T-cell (primary cell): ENCODE measurements around the gene ADRA2B. TPM values are rescaled to one million over a fixed set of nuclear protein-coding genes. Genes with fewer than 3 reads are reported as not detected.

Experiments
- ATAC-seq, 4 experiments: fragments of 200-7000 bp in 3 of 4; fragments of 150-1000 bp in 1 of 4; cut with Tn5 transposase; replicated peaks in 1 of 4; 1 replicate in 3 of 4; 2 replicates in 1 of 4; pipeline ENCODE4 v1.10.0; 2021; ENCODE audit warnings: moderate library complexity in 3 of 4, mild to moderate bottlenecking in 2 of 4, moderate number of reproducible peaks in 1 of 4
- CTCF ChIA-PET, 2 donors: fragments of 300-600 bp; sonication (Branson Sonifier 250); formaldehyde crosslinking; loops; one replicate each; lab custom pipeline; 2022; ENCODE audit warnings: antibody characterized with exemption in 2 of 2; lab: Charles Lee
- POLR2A ChIA-PET, 2 donors: fragments of 300-600 bp; sonication (Branson Sonifier 250); formaldehyde crosslinking; loops; one replicate each; lab custom pipeline; 2022; ENCODE audit warnings: antibody characterized with exemption in 2 of 2; lab: Charles Lee
- DNase-seq, 35 experiments: peaks; one replicate each; pipeline versions ENCODE4 v3.0.0 to v3.0.0-alpha.2; 2013 to 2023
- H3K27ac ChIP-seq: one replicate; pipeline ENCODE4 v1.5.1; 2013; ENCODE audit warnings: low read length
- H3K27me3 ChIP-seq, 2 experiments: replicated peaks in 1 of 2; 1 replicate in 1 of 2; 2 replicates in 1 of 2; pipeline versions ENCODE4 v1.6.1 to v1.7.0; 2013; ENCODE audit warnings: low read length in 1 of 2, mixed read lengths in 1 of 2; ENCODE audit not compliant: control insufficient read depth in 2 of 2, insufficient read depth in 2 of 2; ENCODE audit errors: extremely low read depth in 1 of 2
- H3K36me3 ChIP-seq, 2 donors: 1 replicate in 1 of 2; 2 replicates in 1 of 2; pipeline versions ENCODE4 v1.6.1 to v1.7.0; 2013; ENCODE audit warnings: low read length in 1 of 2; ENCODE audit not compliant: control insufficient read depth in 2 of 2, insufficient read depth in 1 of 2; ENCODE audit errors: extremely low read depth in 1 of 2
- H3K4me1 ChIP-seq, 2 experiments: 1 replicate in 1 of 2; 2 replicates in 1 of 2; pipeline versions ENCODE4 v1.6.1 to v1.7.0; 2013; ENCODE audit warnings: low read length in 2 of 2, mixed read lengths in 1 of 2; ENCODE audit not compliant: insufficient read depth in 2 of 2, control insufficient read depth in 1 of 2; ENCODE audit errors: extremely low read depth in 1 of 2
- H3K4me3 ChIP-seq, 2 donors: 1 replicate in 1 of 2; 2 replicates in 1 of 2; pipeline versions ENCODE4 v1.5.1 to v1.7.0; 2013; ENCODE audit warnings: mild to moderate bottlenecking in 2 of 2, low read length in 1 of 2, moderate library complexity in 1 of 2; ENCODE audit not compliant: control insufficient read depth in 1 of 2; ENCODE audit errors: extremely low read depth in 1 of 2
- H3K9me3 ChIP-seq: 2 replicates; pipeline ENCODE4 v1.7.0; 2013
- H3K27ac Mint-ChIP-seq, 2 donors: one replicate each; pipeline ENCODE4 v1.8.0; 2020 to 2021; ENCODE audit warnings: mild to moderate bottlenecking in 2 of 2, mixed read lengths in 2 of 2
- H3K27me3 Mint-ChIP-seq, 2 donors: one replicate each; pipeline ENCODE4 v1.8.0; 2021 to 2022; ENCODE audit warnings: mixed read lengths in 2 of 2
- H3K36me3 Mint-ChIP-seq: one replicate; pipeline ENCODE4 v1.8.0; 2021; ENCODE audit warnings: mixed read lengths
- H3K4me1 Mint-ChIP-seq, 3 donors: one replicate each; pipeline ENCODE4 v1.8.0; 2020 to 2022; ENCODE audit warnings: mixed read lengths in 3 of 3, mild to moderate bottlenecking in 1 of 3
- H3K4me3 Mint-ChIP-seq, 3 donors: one replicate each; pipeline ENCODE4 v1.8.0; 2020 to 2022; ENCODE audit warnings: mild to moderate bottlenecking in 3 of 3, mixed read lengths in 3 of 3, moderate library complexity in 3 of 3
- H3K9me3 Mint-ChIP-seq, 3 donors: one replicate each; pipeline ENCODE4 v1.8.0; 2020 to 2022; ENCODE audit warnings: mixed read lengths in 3 of 3
- WGBS: methylation state at CpG from one replicate; pipeline ENCODE4 v1.1.5; 2013; ENCODE audit warnings: missing lambda C conversion rate; ENCODE audit not compliant: insufficient coverage; 5-methylcytosine and 5-hydroxymethylcytosine counted together
- total RNA-seq, 35 experiments: library from RNA in 6 of 35; stranded (reverse) in 6 of 35; fragments of 120-200 nt in 1 of 35; gene quantifications; one replicate each; pipeline versions ENCODE4 v1.2.1 to v1.2.4 and lab custom pipeline; 2013 to 2026

The ADRA2B gene
- total RNA-seq, 5 donors from 2014 or later (not counting 1 experiment from before 2014, with no cell fraction given) = 0.13 to 0.77 (median 0.18) TPM

GRCh38 chr2:96102596-96103186, 13.7 kb downstream of the ADRA2B start:
- POLR2A ChIA-PET = no interaction called here
- ATAC-seq = no peak
- Histone ChIP-seq H3K36me3 (no peaks in the 10 kb centered on the region), H3K4me3 (no peak overlapping the region), H3K27me3 (peaks cover 0 to 16% of the 10 kb centered on the region in 2 experiments), H3K27ac (no peak overlapping the region), H3K9me3 (no peaks in the 10 kb centered on the region), H3K4me1 (no peaks in the 10 kb centered on the region)
- Mint-ChIP-seq H3K9me3 (peaks cover 0 to 13% (median 5%) of the 10 kb centered on the region in 3 donors), H3K4me3 (no peak overlapping the region), H3K27me3 (no peaks in the 10 kb centered on the region), H3K4me1 (no peaks in the 10 kb centered on the region), H3K27ac (no peak overlapping the region), H3K36me3 (no peaks in the 10 kb centered on the region)
- peak in 1 of 35 experiments; percentile 6 for DNase-seq
- CTCF ChIA-PET = no interaction called here
- 96% methylated on average over 12 of the region's 15 CpGs for WGBS

GRCh38 chr2:96100893-96101304, 15.5 kb downstream of the ADRA2B start:
- Mint-ChIP-seq H3K9me3 (peaks cover 0 to 12% (median 5%) of the 10 kb centered on the region in 3 donors), H3K4me1 (no peaks in the 10 kb centered on the region)
- CTCF ChIA-PET = no interaction called here

GRCh38 chr2:96099861-96100798, 16.2 kb downstream of the ADRA2B start:
- WGBS = 100% methylated on average over 1 of the region's 12 CpGs
- no peaks in the 10 kb centered on the region for H3K36me3 Mint-ChIP-seq
- no peak overlapping the region for H3K4me3 Mint-ChIP-seq
- H3K36me3 ChIP-seq = no peaks in the 10 kb centered on the region
- peaks cover 0 to 5% (median 0%) of the 10 kb centered on the region in 3 donors for H3K9me3 Mint-ChIP-seq
- H3K27ac ChIP-seq = no peak overlapping the region
- no peak for ATAC-seq
- H3K9me3 ChIP-seq = no peaks in the 10 kb centered on the region
- H3K27me3 ChIP-seq = peaks cover 0 to 8% of the 10 kb centered on the region in 2 experiments
- no peaks in the 10 kb centered on the region for H3K27me3 Mint-ChIP-seq
- no peak overlapping the region for H3K4me3 ChIP-seq
- H3K27ac Mint-ChIP-seq = no peak overlapping the region
- no peaks in the 10 kb centered on the region for H3K4me1 Mint-ChIP-seq
- ChIA-PET CTCF (no interaction called here), POLR2A (no interaction called here)
- peak in 3 of 35 experiments; percentile 1 to 20 (median 7) for DNase-seq
- no peaks in the 10 kb centered on the region for H3K4me1 ChIP-seq

More at GRCh38 chr2:96100893-96101304, 15.5 kb downstream of the ADRA2B start:
- Histone ChIP-seq H3K27me3 (peaks cover 0 to 9% of the 10 kb centered on the region in 2 experiments), H3K27ac (no peak overlapping the region), H3K4me3 (no peak overlapping the region), H3K36me3 (no peaks in the 10 kb centered on the region), H3K4me1 (no peaks in the 10 kb centered on the region), H3K9me3 (no peaks in the 10 kb centered on the region)
- H3K4me3 Mint-ChIP-seq = no peak overlapping the region
- H3K27me3 Mint-ChIP-seq = no peaks in the 10 kb centered on the region
- H3K27ac Mint-ChIP-seq = no peak overlapping the region
- DNase-seq (peak in 2 of 35 experiments; percentile 7 to 16), ATAC-seq (no peak)
- POLR2A ChIA-PET = no interaction called here
- 13% methylated on average over 1 of the region's 3 CpGs for WGBS
- H3K36me3 Mint-ChIP-seq = no peaks in the 10 kb centered on the region

- ATAC-seq = no peak
- Mint-ChIP-seq H3K27ac (no peak overlapping the region), H3K36me3 (no peaks in the 10 kb centered on the region), H3K4me3 (no peak overlapping the region), H3K27me3 (peaks cover 0 to 3% of the 10 kb centered on the region in 2 donors), H3K4me1 (no peaks in the 10 kb centered on the region), H3K9me3 (no peaks in the 10 kb centered on the region)
- Histone ChIP-seq H3K4me3 (no peak overlapping the region), H3K27ac (no peak overlapping the region), H3K27me3 (peaks cover 0 to 6% of the 10 kb centered on the region in 2 experiments), H3K36me3 (no peaks in the 10 kb centered on the region), H3K4me1 (no peaks in the 10 kb centered on the region), H3K9me3 (no peaks in the 10 kb centered on the region)
- CTCF ChIA-PET = no interaction called here
- POLR2A ChIA-PET = no interaction called here
- DNase-seq = peak in 3 of 35 experiments; percentile 3 to 11 (median 8)
- 92% methylated on average over 7 of the region's 11 CpGs for WGBS
These were observed 17.3 kb downstream of the ADRA2B start for GRCh38 chr2:96098900-96099590.

- H3K27me3 Mint-ChIP-seq = peaks cover 0 to 3% of the 10 kb centered on the region in 2 donors
These were observed 18.2 kb downstream of the ADRA2B start for GRCh38 chr2:96097951-96098823.

More at GRCh38 chr2:96097951-96098823, 18.2 kb downstream of the ADRA2B start:
- Mint-ChIP-seq H3K4me1 (no peaks in the 10 kb centered on the region), H3K27ac (no peak overlapping the region), H3K9me3 (no peaks in the 10 kb centered on the region), H3K4me3 (no peak overlapping the region), H3K36me3 (no peaks in the 10 kb centered on the region)
- CTCF ChIA-PET = no interaction called here
- Histone ChIP-seq H3K9me3 (no peaks in the 10 kb centered on the region), H3K27me3 (peaks cover 0 to 8% of the 10 kb centered on the region in 2 experiments), H3K4me1 (no peaks in the 10 kb centered on the region), H3K27ac (no peak overlapping the region), H3K4me3 (no peak overlapping the region), H3K36me3 (no peaks in the 10 kb centered on the region)
- DNase-seq (peak in 3 of 35 experiments; percentile 3 to 19 (median 6)), ATAC-seq (peak in 1 of 4 experiments; percentile 31)
- POLR2A ChIA-PET = no interaction called here
- WGBS = 53% methylated on average over 2 of the region's 7 CpGs
